Endometrium (tissue), 2 donors: Measurements from ENCODE around the gene ISLR2.

Source experiments
- FAIRE-seq: peaks from 2 replicates; lab custom pipeline; 2012; peaks lifted over from hg19 to GRCh38; lab: Jason Lieb, UNC
- donor health status: control.
- donor health status: control.

ISLR2 gene

DNA sequence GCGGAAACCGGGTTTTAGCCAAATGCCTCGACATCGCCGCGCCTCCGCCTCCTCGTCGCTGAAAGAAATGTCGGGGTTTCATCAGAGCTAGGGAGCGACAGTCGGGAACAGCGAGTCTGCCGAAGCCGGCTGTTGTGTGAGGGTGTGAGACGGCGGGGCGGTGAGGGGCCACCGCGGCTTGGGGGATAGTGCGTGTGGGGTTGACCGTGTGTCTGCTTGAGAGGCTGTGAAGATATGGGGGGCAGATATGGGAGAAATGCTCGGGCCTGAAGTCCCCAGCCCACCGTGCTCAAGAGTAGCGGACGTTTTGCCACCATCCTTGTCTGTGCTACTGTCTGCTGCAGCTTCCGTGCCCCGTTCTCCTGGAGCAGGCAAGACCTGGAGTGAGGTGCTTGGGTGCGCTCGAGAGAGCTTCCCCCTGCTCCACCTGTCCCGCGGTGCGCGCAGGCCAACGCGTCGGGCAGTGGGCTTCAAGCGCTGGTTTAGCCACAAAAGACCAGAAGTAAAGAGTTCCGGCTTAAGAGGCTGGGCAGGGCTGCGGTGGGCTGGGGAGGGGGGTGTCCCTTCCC lies 716 bp upstream of the ISLR2 start:
- FAIRE-seq, result no peak

DNA sequence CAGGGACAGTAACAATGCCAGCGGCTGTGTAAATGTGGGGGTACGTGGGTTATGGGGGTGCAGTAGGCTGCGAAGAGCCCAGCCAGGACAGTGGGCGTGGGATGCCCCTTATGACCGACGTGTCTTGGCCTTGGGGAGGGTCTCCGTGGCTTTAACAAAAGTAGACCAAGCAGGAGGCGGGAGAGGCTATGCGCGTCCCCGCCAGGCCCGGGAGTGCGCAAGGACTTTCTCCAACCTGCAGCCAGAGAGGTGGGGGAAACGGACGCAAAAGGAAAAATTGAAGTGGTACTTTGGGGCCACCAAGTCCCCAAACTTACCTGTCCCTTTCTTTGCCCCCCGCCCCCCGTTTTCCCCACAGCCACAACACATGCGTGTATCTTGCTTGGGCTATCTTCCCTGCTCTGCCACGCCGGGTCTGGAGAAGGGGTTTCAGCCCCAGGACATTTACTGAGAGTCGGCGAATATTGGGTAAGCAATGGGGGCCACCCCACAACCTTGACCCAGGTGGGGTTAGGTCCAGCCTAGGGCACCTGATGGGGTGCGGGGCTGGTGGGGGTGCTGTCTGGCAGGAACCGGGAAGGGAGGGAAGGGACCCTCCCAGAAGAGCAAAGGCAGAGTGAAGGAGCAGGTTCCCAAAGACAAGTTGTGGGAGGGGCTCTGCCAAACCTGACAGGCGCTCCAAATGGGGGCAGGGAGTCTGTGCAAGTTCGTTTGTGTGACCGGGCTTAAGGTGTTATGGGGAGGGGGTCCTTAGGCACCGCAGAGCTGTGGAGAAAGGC lies 652 bp downstream of the ISLR2 start:
- no peak for FAIRE-seq

- no peak for FAIRE-seq
Measured at GRCh38 chr15:74131628-74132413, 1.4 kb downstream of the ISLR2 start.

DNA sequence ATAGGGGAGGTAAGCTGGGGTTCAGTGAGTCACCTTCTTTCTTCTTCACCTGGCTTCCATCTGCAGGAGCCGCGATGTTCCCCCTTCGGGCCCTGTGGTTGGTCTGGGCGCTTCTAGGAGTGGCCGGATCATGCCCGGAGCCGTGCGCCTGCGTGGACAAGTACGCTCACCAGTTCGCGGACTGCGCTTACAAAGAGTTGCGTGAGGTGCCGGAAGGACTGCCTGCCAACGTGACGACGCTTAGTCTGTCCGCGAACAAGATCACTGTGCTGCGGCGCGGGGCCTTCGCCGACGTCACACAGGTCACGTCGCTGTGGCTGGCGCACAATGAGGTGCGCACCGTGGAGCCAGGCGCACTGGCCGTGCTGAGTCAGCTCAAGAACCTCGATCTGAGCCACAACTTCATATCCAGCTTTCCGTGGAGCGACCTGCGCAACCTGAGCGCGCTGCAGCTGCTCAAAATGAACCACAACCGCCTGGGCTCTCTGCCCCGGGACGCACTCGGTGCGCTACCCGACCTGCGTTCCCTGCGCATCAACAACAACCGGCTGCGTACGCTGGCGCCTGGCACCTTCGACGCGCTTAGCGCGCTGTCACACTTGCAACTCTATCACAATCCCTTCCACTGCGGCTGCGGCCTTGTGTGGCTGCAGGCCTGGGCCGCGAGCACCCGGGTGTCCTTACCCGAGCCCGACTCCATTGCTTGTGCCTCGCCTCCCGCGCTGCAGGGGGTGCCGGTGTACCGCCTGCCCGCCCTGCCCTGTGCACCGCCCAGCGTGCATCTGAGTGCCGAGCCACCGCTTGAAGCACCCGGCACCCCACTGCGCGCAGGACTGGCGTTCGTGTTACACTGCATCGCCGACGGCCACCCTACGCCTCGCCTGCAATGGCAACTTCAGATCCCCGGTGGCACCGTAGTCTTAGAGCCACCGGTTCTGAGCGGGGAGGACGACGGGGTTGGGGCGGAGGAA lies 2.6 kb downstream of the ISLR2 start:
- FAIRE-seq, result no peak

DNA sequence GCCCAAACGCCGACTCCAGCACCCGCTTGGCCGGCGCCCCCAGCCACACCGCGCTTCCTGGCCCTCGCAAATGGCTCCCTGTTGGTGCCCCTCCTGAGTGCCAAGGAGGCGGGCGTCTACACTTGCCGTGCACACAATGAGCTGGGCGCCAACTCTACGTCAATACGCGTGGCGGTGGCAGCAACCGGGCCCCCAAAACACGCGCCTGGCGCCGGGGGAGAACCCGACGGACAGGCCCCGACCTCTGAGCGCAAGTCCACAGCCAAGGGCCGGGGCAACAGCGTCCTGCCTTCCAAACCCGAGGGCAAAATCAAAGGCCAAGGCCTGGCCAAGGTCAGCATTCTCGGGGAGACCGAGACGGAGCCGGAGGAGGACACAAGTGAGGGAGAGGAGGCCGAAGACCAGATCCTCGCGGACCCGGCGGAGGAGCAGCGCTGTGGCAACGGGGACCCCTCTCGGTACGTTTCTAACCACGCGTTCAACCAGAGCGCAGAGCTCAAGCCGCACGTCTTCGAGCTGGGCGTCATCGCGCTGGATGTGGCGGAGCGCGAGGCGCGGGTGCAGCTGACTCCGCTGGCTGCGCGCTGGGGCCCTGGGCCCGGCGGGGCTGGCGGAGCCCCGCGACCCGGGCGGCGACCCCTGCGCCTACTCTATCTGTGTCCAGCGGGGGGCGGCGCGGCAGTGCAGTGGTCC lies 3.5 kb downstream of the ISLR2 start:
- no peak for FAIRE-seq

- FAIRE-seq, result no peak
Measured at GRCh38 chr15:74134387-74135027, 4.1 kb downstream of the ISLR2 start.

DNA sequence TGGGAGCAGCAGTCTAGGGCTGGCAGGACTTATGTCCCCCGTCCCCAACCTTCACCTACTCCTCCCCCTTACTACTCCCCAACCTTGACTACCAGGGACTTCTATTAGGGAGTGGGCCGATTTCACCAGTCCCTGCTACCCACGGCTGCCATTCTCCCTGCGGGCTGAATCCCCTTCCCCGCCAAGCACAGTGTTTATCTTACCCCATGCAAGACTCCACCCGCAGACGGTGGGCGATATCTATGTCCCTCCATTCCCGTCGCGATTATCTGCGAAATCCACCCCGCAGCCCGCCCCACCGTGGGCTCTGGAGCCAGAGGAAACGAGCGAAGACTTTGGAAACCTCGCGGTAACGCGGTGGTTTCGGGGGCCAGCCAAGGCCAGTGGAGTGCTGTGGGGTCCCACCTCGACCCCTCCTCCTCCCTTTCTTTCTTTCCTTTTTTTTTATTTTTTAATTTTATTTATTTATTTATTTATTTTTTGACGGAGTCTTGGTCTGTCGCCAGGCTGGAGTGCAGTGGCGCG lies 4.7 kb downstream of the ISLR2 start:
- no peak for FAIRE-seq

DNA sequence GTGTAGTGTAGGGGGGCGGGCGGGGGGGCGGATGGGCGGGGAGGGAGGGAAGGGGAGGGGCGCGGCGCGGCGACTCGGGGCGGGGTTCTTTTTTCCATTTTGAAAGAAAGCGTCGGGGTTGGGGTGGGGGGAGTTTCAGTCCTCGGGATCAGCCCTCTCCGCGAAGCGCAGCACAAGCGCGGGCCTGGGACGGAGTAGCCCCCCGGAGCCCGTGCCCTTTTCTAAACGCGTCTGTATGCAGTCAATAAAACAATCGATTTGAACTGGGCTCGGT lies 6.1 kb downstream of the ISLR2 start:
- no peak for FAIRE-seq

DNA sequence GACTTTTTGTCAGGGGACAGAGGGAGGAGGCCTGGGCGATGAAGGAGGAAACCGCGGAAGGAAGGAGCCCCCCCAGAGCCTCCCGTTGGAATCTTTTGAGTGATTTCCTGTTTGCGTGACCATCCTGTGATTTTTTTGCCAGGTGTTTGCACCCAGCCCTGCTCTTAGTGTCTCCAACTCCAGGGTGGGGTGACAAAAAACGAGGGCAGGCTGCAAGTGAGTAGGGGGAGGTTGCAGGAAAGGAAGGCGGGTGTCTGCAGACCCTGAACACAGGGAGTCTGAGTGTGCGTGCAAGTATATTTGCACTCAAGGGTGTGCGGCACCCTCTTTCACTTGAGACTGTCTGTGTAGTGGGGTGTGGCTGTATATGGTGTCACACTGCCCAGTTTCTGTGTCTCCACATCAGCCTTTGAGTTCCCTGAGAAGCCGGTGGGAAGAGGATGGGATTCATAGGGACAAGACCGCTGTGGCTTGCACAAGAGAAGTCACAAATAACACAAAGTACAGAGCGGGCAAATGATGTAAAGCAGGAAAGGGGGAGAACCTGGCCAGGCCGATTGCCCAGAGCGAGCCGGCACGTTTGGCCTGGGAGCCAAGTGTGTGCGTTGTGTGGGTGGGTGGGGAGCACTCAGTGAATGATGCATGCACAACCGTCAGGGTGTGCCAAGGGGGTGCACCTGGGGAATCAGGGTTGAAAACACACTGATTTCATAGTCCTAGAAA lies 6.6 kb downstream of the ISLR2 start:
- FAIRE-seq, result no peak

GRCh38 chr15:74137537-74137894 lies 7.1 kb downstream of the ISLR2 start:
- FAIRE-seq, result no peak

DNA sequence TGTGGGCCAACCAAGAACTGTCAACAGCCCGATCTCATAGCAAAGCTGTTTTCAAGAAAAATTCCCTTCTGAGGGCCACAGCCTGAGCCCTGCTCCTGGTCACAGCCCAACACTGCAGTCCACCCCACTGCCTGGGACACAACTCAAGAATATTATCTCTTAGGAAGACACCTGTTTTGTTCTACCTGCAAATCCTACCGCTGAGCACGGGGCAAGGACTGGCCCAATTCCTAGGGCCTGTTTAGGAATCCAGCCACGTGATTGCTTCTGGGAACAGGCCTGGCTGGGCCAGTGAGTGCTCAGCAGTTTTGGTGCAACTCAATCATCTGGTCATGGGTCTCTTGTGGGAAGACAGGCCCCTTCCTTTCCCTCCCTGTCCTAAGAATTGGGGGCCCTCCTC lies 8.3 kb downstream of the ISLR2 start:
- FAIRE-seq, result no peak

GRCh38 chr15:74141591-74141990 lies 11.2 kb downstream of the ISLR2 start:
- FAIRE-seq, result no peak

GRCh38 chr15:74144153-74144775 lies 13.9 kb downstream of the ISLR2 start:
- no peak for FAIRE-seq

- no peak for FAIRE-seq
Measured at GRCh38 chr15:74146277-74146800, 16.0 kb downstream of the ISLR2 start.

DNA sequence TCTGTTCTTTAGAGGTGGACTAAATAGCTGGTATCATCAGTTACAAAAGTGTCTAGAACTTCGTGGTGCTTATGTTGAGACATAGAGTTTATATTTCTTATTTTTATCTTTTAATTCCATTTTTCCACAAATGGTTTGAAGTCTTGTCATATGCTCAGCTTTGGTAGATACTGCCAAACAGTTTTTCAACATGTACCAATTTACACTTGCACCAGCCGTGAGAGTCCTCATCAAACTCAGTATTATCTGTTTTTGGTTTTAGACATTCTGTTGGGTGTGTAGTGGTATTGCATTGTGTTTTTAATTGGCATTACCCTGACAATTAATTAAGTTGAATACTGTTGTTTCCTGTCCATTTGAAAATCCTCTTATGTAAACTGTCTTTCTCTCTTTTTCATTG lies 16.7 kb downstream of the ISLR2 start:
- no peak for FAIRE-seq

DNA sequence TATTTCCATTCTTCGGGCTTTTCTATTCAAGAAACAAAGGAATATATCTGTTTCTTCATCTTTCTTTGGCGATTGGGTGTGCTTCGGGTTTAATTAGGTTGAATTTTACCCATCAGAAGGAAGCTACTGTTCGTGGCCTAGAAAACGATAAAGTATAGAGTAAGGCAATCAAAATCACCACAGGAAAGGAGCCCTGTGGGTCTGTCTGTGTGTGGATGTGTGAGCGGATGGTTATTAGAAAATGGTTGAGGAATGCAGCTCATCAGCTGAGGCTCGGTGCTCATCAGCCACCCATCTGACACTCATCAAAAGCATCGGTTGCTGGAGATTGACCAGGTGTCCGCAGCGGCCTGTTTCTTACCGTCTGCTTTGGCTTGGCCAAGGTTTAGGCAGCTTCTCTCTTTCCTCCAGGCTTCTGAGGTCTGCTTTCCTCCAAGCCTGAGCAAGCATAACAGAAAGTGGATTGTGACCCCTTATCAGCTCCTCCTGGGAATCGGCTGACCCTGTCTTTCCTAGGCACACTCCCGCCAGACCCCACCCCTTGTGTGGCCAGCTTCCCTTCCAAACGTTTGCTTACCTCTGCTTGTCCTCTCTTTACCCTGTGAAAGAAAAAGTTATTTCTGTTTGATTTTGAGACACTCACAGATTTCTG lies 25.5 kb downstream of the ISLR2 start:
- no peak for FAIRE-seq

- FAIRE-seq, result no peak
Measured at GRCh38 chr15:74156678-74157411, 26.5 kb downstream of the ISLR2 start.
